Immature natural killer cell (primary cell): Measurements from ENCODE around the gene IL16. TPM values are rescaled to one million over a fixed set of nuclear protein-coding genes. Genes with fewer than 3 reads are reported as not detected.

ENCODE experiments used
- DNase-seq, 3 donors: peaks; one replicate each; pipeline ENCODE4 v3.0.0; 2022; ENCODE audit warnings: mixed read lengths in 1 of 3
- H3K27ac Mint-ChIP-seq, 6 donors: one replicate each; pipeline ENCODE4 v1.8.0; 2020; ENCODE audit warnings: mixed read lengths in 6 of 6, mild to moderate bottlenecking in 5 of 6, inconsistent platforms in 4 of 6, moderate library complexity in 3 of 6
- H3K27me3 Mint-ChIP-seq, 3 donors: one replicate each; pipeline ENCODE4 v1.8.0; 2020 to 2021; ENCODE audit warnings: low read depth in 3 of 3, mild to moderate bottlenecking in 3 of 3, mixed read lengths in 3 of 3, moderate library complexity in 3 of 3, inconsistent platforms in 1 of 3
- H3K36me3 Mint-ChIP-seq, 3 donors: one replicate each; pipeline ENCODE4 v1.8.0; 2020; ENCODE audit warnings: mixed read lengths in 3 of 3, inconsistent platforms in 2 of 3, mild to moderate bottlenecking in 2 of 3
- H3K4me1 Mint-ChIP-seq, 2 donors: one replicate each; pipeline ENCODE4 v1.8.0; 2020; ENCODE audit warnings: inconsistent platforms in 2 of 2, mild to moderate bottlenecking in 2 of 2, mixed read lengths in 2 of 2, moderate library complexity in 1 of 2
- H3K4me3 Mint-ChIP-seq, 5 donors: one replicate each; pipeline ENCODE4 v1.8.0; 2020; ENCODE audit warnings: mild to moderate bottlenecking in 5 of 5, mixed read lengths in 5 of 5, inconsistent platforms in 3 of 5, moderate library complexity in 3 of 5
- H3K9me3 Mint-ChIP-seq, 6 donors: one replicate each; pipeline ENCODE4 v1.8.0; 2020; ENCODE audit warnings: mild to moderate bottlenecking in 6 of 6, mixed read lengths in 6 of 6, inconsistent platforms in 4 of 6, moderate library complexity in 3 of 6
- polyA plus RNA-seq, 3 donors: library from polyadenylated mRNA; unstranded; fragments of 300-500 nt; fragmentation: Illumina TruSeq; gene quantifications; one replicate each; pipeline ENCODE4 v1.2.3, GENCODE V29; 2021

IL16 gene
- polyA plus RNA-seq, 3 donors from 2014 or later, result 147 to 301 (median 155) TPM

- Mint-ChIP-seq H3K36me3 (no peaks in the 10 kb centered on the region), H3K9me3 (peaks cover 0 to 2% (median 0%) of the 10 kb centered on the region in 6 donors), H3K4me3 (no peak overlapping the region), H3K27ac (no peak overlapping the region), H3K4me1 (no peaks in the 10 kb centered on the region), H3K27me3 (peaks cover 3 to 4% (median 3%) of the 10 kb centered on the region in 3 donors)
- no peak for DNase-seq
These were observed 28.5 kb downstream of the IL16 start for GRCh38 chr15:81225161-81225671.

DNA sequence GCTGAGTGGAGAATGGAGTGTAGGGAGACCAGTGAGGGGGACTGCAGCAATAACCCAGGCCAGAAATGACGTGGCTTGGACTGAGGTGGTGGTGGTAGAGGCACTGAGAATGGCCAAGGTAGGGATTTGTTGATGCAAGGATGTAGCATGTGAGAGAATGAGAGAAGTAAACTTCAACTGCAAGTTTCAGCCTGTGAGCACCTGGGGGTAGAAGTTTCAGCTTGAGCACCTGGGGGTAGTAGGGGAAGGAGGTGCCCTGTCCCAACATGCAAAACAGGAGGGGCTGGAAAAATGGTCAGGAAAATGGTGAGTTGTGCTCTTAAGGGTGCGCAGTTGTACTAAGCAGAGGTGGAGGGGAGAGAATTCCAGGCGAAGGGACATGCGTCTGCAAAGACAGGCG, 31.0 kb downstream of the IL16 start:
- H3K4me1 Mint-ChIP-seq, result no peaks in the 10 kb centered on the region
- DNase-seq, result no peak
- peaks cover 3% of the 10 kb centered on the region in 3 donors for H3K27me3 Mint-ChIP-seq
- peaks cover 0 to 2% (median 0%) of the 10 kb centered on the region in 6 donors for H3K9me3 Mint-ChIP-seq
- H3K27ac Mint-ChIP-seq, result no peak overlapping the region
- H3K36me3 Mint-ChIP-seq, result no peaks in the 10 kb centered on the region
- no peak overlapping the region for H3K4me3 Mint-ChIP-seq

GRCh38 chr15:81229586-81229985, 32.9 kb downstream of the IL16 start:
- Mint-ChIP-seq H3K4me3 (no peak overlapping the region), H3K9me3 (peaks cover 0 to 2% (median 0%) of the 10 kb centered on the region in 6 donors), H3K4me1 (no peaks in the 10 kb centered on the region), H3K27ac (no peak overlapping the region), H3K27me3 (peaks cover 3 to 6% (median 3%) of the 10 kb centered on the region in 3 donors), H3K36me3 (no peaks in the 10 kb centered on the region)
- DNase-seq, result no peak

DNA sequence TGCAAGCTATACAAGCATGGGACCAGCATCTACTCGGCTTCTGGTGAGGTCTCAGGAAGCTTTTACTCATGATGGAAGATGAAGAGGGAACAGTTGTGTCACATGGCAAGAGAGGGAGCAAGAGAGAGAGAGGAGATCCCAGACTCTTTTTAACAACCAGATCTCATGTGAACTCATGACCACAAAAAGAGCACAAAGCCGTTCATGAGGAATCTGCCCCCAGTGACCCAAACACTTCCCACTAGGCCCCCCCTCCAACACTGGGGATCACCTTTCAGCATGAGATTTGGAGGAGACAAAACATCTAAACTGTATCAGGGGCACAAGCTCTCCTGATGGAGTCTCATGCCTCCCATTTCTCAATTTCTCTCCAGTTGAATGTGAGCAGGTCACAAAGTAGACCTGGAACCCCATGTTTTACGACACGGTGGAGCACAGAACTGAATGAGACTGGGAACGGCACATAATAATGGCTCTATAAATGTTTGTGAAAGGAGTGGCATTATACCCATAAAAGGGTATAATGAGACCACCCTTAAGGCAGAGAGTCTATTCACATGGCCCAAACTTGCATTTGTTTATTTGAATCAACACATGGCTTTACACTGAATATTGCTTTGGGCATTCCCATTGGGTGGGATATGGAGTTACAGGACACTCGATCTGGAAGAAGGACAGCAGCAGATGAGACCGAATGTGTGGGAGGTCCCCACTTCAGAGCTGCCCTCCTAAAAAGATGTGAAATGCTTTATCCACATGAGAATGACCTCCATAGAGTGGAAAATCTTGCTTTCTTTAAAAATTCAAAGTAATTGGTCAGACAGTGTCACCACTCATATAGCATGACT, 38.8 kb downstream of the IL16 start:
- Mint-ChIP-seq H3K9me3 (peaks cover 0 to 3% (median under 1%) of the 10 kb centered on the region in 6 donors), H3K36me3 (no peaks in the 10 kb centered on the region), H3K4me1 (no peaks in the 10 kb centered on the region)

GRCh38 chr15:81239190-81239589, 42.5 kb downstream of the IL16 start:
- Mint-ChIP-seq H3K27ac (no peak overlapping the region), H3K9me3 (peaks cover 14 to 37% (median 20%) of the 10 kb centered on the region in 6 donors), H3K27me3 (peaks cover 0 to 8% (median 7%) of the 10 kb centered on the region in 3 donors), H3K36me3 (peaks cover 0 to 11% (median 11%) of the 10 kb centered on the region in 3 donors), H3K4me3 (no peak overlapping the region), H3K4me1 (no peaks in the 10 kb centered on the region)
- DNase-seq, result no peak

More for the DNA sequence above, 38.8 kb downstream of the IL16 start:
- Mint-ChIP-seq H3K27ac (no peak overlapping the region), H3K27me3 (peaks cover 0 to 3% (median under 1%) of the 10 kb centered on the region in 3 donors), H3K4me3 (no peak overlapping the region)
- DNase-seq, result no peak

- Mint-ChIP-seq H3K36me3 (peaks cover 0 to 11% (median 11%) of the 10 kb centered on the region in 3 donors), H3K4me3 (no peak overlapping the region), H3K4me1 (no peaks in the 10 kb centered on the region), H3K27me3 (peaks cover 0 to 11% (median 10%) of the 10 kb centered on the region in 3 donors), H3K27ac (no peak overlapping the region), H3K9me3 (peaks cover 19 to 48% (median 23%) of the 10 kb centered on the region in 6 donors)
- DNase-seq, result no peak
These were observed 46.1 kb downstream of the IL16 start for GRCh38 chr15:81242778-81243177.

GRCh38 chr15:81244306-81244705, 47.6 kb downstream of the IL16 start:
- DNase-seq, result no peak
- peaks cover 19 to 48% (median 23%) of the 10 kb centered on the region in 6 donors for H3K9me3 Mint-ChIP-seq
- peaks cover 0 to 11% (median 11%) of the 10 kb centered on the region in 3 donors for H3K36me3 Mint-ChIP-seq
- no peaks in the 10 kb centered on the region for H3K4me1 Mint-ChIP-seq
- H3K27me3 Mint-ChIP-seq, result peaks cover 2 to 12% (median 11%) of the 10 kb centered on the region in 3 donors
- no peak overlapping the region for H3K27ac Mint-ChIP-seq
- H3K4me3 Mint-ChIP-seq, result no peak overlapping the region

- no peak overlapping the region for H3K4me3 Mint-ChIP-seq
- H3K36me3 Mint-ChIP-seq, result no peaks in the 10 kb centered on the region
- no peak for DNase-seq
- no peak overlapping the region for H3K27ac Mint-ChIP-seq
- H3K4me1 Mint-ChIP-seq, result no peaks in the 10 kb centered on the region
- H3K27me3 Mint-ChIP-seq, result peaks cover 4 to 10% (median 8%) of the 10 kb centered on the region in 3 donors
- H3K9me3 Mint-ChIP-seq, result no peaks in the 10 kb centered on the region
These were observed 57.2 kb downstream of the IL16 start for GRCh38 chr15:81253846-81254245.

GRCh38 chr15:81254277-81254915, 57.7 kb downstream of the IL16 start:
- no peaks in the 10 kb centered on the region for H3K4me1 Mint-ChIP-seq
- H3K9me3 Mint-ChIP-seq, result no peaks in the 10 kb centered on the region
- H3K27me3 Mint-ChIP-seq, result peaks cover 4 to 10% (median 8%) of the 10 kb centered on the region in 3 donors
- no peak overlapping the region for H3K4me3 Mint-ChIP-seq
- H3K27ac Mint-ChIP-seq, result no peak overlapping the region
- DNase-seq, result no peak
- no peaks in the 10 kb centered on the region for H3K36me3 Mint-ChIP-seq

DNA sequence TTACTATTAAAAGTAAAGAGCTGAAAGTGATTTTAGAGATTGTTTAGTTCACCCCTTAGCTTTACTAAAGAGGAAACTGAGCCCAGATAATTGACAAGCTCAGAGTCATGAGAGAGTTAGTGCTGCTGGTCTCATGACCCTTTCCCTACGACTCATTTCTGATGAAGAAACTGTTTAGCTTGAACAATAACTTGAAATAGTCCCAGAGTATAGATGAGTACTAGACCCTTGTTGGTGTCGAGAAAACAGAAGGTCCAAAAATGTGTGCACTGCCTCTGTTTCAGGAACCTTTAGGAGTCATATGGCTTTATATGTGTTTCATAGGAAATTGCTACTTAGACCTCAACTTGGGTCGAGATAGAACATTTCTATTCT, 58.2 kb downstream of the IL16 start:
- H3K36me3 Mint-ChIP-seq, result no peaks in the 10 kb centered on the region

DNA sequence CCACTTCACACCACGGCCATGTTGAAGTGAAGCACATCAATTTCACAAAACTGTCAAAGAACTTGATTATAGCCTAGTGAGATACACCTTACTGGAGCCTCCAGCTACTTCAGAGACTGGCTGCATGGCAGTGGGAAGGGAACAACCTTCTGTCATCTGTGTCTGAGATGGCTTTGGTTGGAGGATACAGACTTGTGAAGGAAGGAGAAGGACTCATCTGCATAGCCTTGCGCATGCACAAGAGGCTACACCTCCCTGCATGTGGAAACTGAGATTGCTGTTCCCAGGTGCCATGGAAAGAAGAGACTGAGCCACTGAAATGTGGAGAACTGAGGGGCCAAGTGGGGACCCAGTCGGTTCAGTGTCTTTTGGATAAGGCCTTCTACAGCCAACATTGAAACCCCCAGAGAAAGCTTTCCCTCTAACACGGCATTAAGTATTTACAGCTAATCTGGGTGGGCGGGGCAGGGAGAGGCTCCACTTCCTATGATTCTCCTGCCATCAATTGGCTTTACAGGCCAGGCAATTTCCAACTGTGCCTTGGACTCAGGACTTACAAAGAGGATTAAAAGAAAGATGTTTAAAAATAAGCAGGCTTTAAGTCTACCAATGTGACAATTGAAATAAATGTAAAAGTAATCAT, 58.8 kb downstream of the IL16 start:
- Mint-ChIP-seq H3K36me3 (no peaks in the 10 kb centered on the region), H3K27ac (no peak overlapping the region), H3K27me3 (peaks cover 2 to 11% (median 7%) of the 10 kb centered on the region in 3 donors), H3K4me1 (no peaks in the 10 kb centered on the region), H3K9me3 (no peaks in the 10 kb centered on the region), H3K4me3 (no peak overlapping the region)
- no peak for DNase-seq

More for the DNA sequence above, 58.2 kb downstream of the IL16 start:
- H3K27me3 Mint-ChIP-seq, result peaks cover 2 to 10% (median 7%) of the 10 kb centered on the region in 3 donors
- H3K4me3 Mint-ChIP-seq, result no peak overlapping the region
- DNase-seq, result no peak
- no peak overlapping the region for H3K27ac Mint-ChIP-seq
- no peaks in the 10 kb centered on the region for H3K4me1 Mint-ChIP-seq
- no peaks in the 10 kb centered on the region for H3K9me3 Mint-ChIP-seq

DNA sequence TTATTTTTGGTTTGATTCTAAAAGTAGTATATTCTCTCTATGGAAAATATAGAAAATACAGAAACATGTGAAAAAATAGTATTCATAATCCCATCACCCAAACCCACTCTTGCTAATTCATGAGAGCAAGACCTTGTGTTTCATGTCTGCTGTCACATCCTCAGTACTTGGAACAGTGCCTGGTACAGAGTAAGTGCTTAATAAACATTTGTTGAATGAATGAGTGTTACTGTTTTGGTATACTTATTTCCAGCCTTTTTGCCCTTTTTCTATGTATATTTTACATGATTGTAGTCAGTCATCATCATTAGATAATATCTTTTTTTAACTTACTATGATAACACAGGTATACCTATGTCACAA, 59.3 kb downstream of the IL16 start:
- H3K9me3 Mint-ChIP-seq, result no peaks in the 10 kb centered on the region
- no peaks in the 10 kb centered on the region for H3K4me1 Mint-ChIP-seq
- peaks cover 2 to 11% (median 7%) of the 10 kb centered on the region in 3 donors for H3K27me3 Mint-ChIP-seq
- H3K4me3 Mint-ChIP-seq, result no peak overlapping the region
- H3K27ac Mint-ChIP-seq, result no peak overlapping the region
- no peaks in the 10 kb centered on the region for H3K36me3 Mint-ChIP-seq
- DNase-seq, result no peak

DNA sequence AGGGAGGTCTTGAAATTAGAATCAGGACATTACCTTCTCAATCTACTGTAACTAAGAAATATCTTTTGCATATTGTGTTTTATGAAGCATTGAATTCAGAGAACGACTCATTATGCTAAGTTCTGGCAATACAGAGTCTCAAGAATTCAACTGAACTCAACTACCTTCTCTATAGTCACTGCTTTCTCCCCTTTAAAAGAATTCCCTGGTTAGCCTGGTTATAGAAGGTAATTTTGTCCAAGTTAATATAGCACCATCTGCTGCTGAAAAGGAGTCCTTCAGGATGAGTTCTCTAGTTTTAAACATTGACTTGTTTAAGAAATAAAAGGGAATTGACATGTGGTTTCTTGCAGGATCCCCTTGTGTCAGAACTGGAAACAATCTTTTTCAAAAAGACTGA, 60.2 kb downstream of the IL16 start:
- no peaks in the 10 kb centered on the region for H3K9me3 Mint-ChIP-seq
- H3K27me3 Mint-ChIP-seq, result peaks cover 0 to 7% (median 7%) of the 10 kb centered on the region in 3 donors
- H3K27ac Mint-ChIP-seq, result no peak overlapping the region
- H3K36me3 Mint-ChIP-seq, result no peaks in the 10 kb centered on the region
- no peak for DNase-seq
- no peak overlapping the region for H3K4me3 Mint-ChIP-seq
- H3K4me1 Mint-ChIP-seq, result no peaks in the 10 kb centered on the region

GRCh38 chr15:81257435-81257834, 60.8 kb downstream of the IL16 start:
- Mint-ChIP-seq H3K27me3 (peaks cover 0 to 7% (median 5%) of the 10 kb centered on the region in 3 donors), H3K4me1 (no peaks in the 10 kb centered on the region), H3K27ac (no peak overlapping the region)

More at GRCh38 chr15:81257435-81257834, 60.8 kb downstream of the IL16 start:
- Mint-ChIP-seq H3K4me3 (no peak overlapping the region), H3K9me3 (no peaks in the 10 kb centered on the region), H3K36me3 (no peaks in the 10 kb centered on the region)
- DNase-seq, result no peak
